Upper lobe of left lung (tissue), 4 donors: ENCODE results near the gene ABCA12.

Source experiments
- CTCF ChIP-seq, 6 experiments: fragments of 450-650 bp in 4 of 6; fragments of 200-600 bp in 2 of 6; sonication (generic) in 2 of 6; IDR thresholded peaks; one replicate each; pipeline ENCODE4 v1.5.1; 2016 to 2019; ENCODE audit warnings: antibody characterized with exemption in 6 of 6
- POLR2A ChIP-seq, 4 donors: fragments of 450-650 bp; IDR thresholded peaks; one replicate each; pipeline ENCODE4 v1.5.1; 2016 to 2017; ENCODE audit warnings: antibody characterized with exemption in 4 of 4, mild to moderate bottlenecking in 2 of 4

GRCh38 chr2:214899751-214900150 is 238.7 kb downstream of the ABCA12 start:
- TF ChIP-seq CTCF (IDR thresholded peaks at IDR 0.05) (no peak), POLR2A (IDR thresholded peaks at IDR 0.05) (no peak)
